ENCODE results near the gene ORAI3.

ORAI3 gene

GRCh38 chr16:30931068-30931650 is 17.7 kb upstream of the ORAI3 start:
- no peak for TF ChIP-seq REST (IDR thresholded peaks at IDR 0.05; ENCODE audit: insufficient read depth in 1 of 2, low read depth in 2 of 2, low read length in 2 of 2)
- TF ChIP-seq FOXP2 (optimal IDR thresholded peaks at IDR 0.05; ENCODE audit: borderline replicate concordance, extremely low read depth, extremely low read length, insufficient read depth), result no peak
- no peak for TF ChIP-seq SIN3A (IDR thresholded peaks at IDR 0.05; ENCODE audit: borderline replicate concordance, insufficient read depth, low read length)
- TF ChIP-seq POLR2AphosphoS5 (IDR thresholded peaks at IDR 0.05; ENCODE audit: low read depth, low read length), result no peak
- no peak for TF ChIP-seq TAF1 (IDR thresholded peaks at IDR 0.05; ENCODE audit: borderline replicate concordance, insufficient read depth, low read length)

GRCh38 chr16:30934827-30935557 is 13.9 kb upstream of the ORAI3 start:
- TF ChIP-seq POLR2AphosphoS5 (IDR thresholded peaks at IDR 0.05; ENCODE audit: low read depth, low read length) (no peak), FOXP2 (optimal IDR thresholded peaks at IDR 0.05; ENCODE audit: borderline replicate concordance, extremely low read depth, extremely low read length, insufficient read depth) (no peak), TAF1 (IDR thresholded peaks at IDR 0.05; ENCODE audit: borderline replicate concordance, insufficient read depth, low read length) (no peak), REST (IDR thresholded peaks at IDR 0.05; ENCODE audit: insufficient read depth in 1 of 2, low read depth in 2 of 2, low read length in 2 of 2) (no peak), SIN3A (IDR thresholded peaks at IDR 0.05; ENCODE audit: borderline replicate concordance, insufficient read depth, low read length) (no peak)

- TF ChIP-seq POLR2AphosphoS5 (IDR thresholded peaks at IDR 0.05; ENCODE audit: low read depth, low read length) (no peak), TAF1 (IDR thresholded peaks at IDR 0.05; ENCODE audit: borderline replicate concordance, insufficient read depth, low read length) (no peak), REST (IDR thresholded peaks at IDR 0.05; ENCODE audit: insufficient read depth in 1 of 2, low read depth in 2 of 2, low read length in 2 of 2) (no peak), FOXP2 (optimal IDR thresholded peaks at IDR 0.05; ENCODE audit: borderline replicate concordance, extremely low read depth, extremely low read length, insufficient read depth) (no peak), SIN3A (IDR thresholded peaks at IDR 0.05; ENCODE audit: borderline replicate concordance, insufficient read depth, low read length) (no peak)
These were observed 11.2 kb upstream of the ORAI3 start for GRCh38 chr16:30937692-30938091.

GRCh38 chr16:30941600-30942425 is 7.1 kb upstream of the ORAI3 start:
- TF ChIP-seq REST (IDR thresholded peaks at IDR 0.05; ENCODE audit: insufficient read depth in 1 of 2, low read depth in 2 of 2, low read length in 2 of 2), result no peak
- no peak for TF ChIP-seq SIN3A (IDR thresholded peaks at IDR 0.05; ENCODE audit: borderline replicate concordance, insufficient read depth, low read length)
- no peak for TF ChIP-seq FOXP2 (optimal IDR thresholded peaks at IDR 0.05; ENCODE audit: borderline replicate concordance, extremely low read depth, extremely low read length, insufficient read depth)
- no peak for TF ChIP-seq TAF1 (IDR thresholded peaks at IDR 0.05; ENCODE audit: borderline replicate concordance, insufficient read depth, low read length)
- no peak for TF ChIP-seq POLR2AphosphoS5 (IDR thresholded peaks at IDR 0.05; ENCODE audit: low read depth, low read length)

All from PFSK-1 (cell line).